Retina (tissue), 1 donor: ENCODE measurements around the gene SCYGR2.

Experiments used
- DNase-seq: peaks from one replicate; pipeline ENCODE4 v3.0.0-alpha.2; 2016

The SCYGR2 gene

GRCh38 chr2:227598835-227599503, at the start of gene SCYGR2:
SCYGR2 (plus strand) TSS chr2:227598893; CDS start chr2:227598893, 0 bp downstream.
- DNase-seq, result peak; percentile 17

- DNase-seq, result no peak
These were observed 46.9 kb upstream of the SCYGR2 start for GRCh38 chr2:227551836-227552235.

- DNase-seq, result no peak
These were observed 36.1 kb upstream of the SCYGR2 start for GRCh38 chr2:227562581-227562980.

GRCh38 chr2:227565080-227565479, 33.6 kb upstream of the SCYGR2 start:
- no peak for DNase-seq

- no peak for DNase-seq
These were observed 32.7 kb upstream of the SCYGR2 start for GRCh38 chr2:227566012-227566411.

GRCh38 chr2:227568852-227569169, 29.9 kb upstream of the SCYGR2 start:
- no peak for DNase-seq

- no peak for DNase-seq
These were observed 28.1 kb upstream of the SCYGR2 start for GRCh38 chr2:227570615-227571014.

GRCh38 chr2:227576110-227576509, 22.6 kb upstream of the SCYGR2 start:
- no peak for DNase-seq

GRCh38 chr2:227576812-227577211, 21.9 kb upstream of the SCYGR2 start:
- DNase-seq, result no peak

GRCh38 chr2:227577555-227577954, 21.1 kb upstream of the SCYGR2 start:
- no peak for DNase-seq

- DNase-seq, result no peak
These were observed 20.1 kb upstream of the SCYGR2 start for GRCh38 chr2:227578642-227579041.

- DNase-seq, result peak; percentile 40
These were observed 18.9 kb upstream of the SCYGR2 start for GRCh38 chr2:227579791-227580190.

GRCh38 chr2:227582369-227582768, 16.3 kb upstream of the SCYGR2 start:
- no peak for DNase-seq

GRCh38 chr2:227592694-227593387, 5.9 kb upstream of the SCYGR2 start:
- DNase-seq, result no peak

GRCh38 chr2:227595797-227596196, 2.9 kb upstream of the SCYGR2 start:
- DNase-seq, result no peak

- DNase-seq, result no peak
These were observed 1.7 kb upstream of the SCYGR2 start for GRCh38 chr2:227597036-227597435.

GRCh38 chr2:227597998-227598397, 695 bp upstream of the SCYGR2 start:
- no peak for DNase-seq

- no peak for DNase-seq
These were observed 3.7 kb downstream of the SCYGR2 start for GRCh38 chr2:227602358-227602757.

- DNase-seq, result no peak
These were observed 7.8 kb downstream of the SCYGR2 start for GRCh38 chr2:227606476-227606875.

- no peak for DNase-seq
These were observed 9.2 kb downstream of the SCYGR2 start for GRCh38 chr2:227607941-227608340.

- no peak for DNase-seq
These were observed 10.1 kb downstream of the SCYGR2 start for GRCh38 chr2:227608561-227609338.

- DNase-seq, result no peak
These were observed 11.4 kb downstream of the SCYGR2 start for GRCh38 chr2:227610123-227610522.

- no peak for DNase-seq
These were observed 14.0 kb downstream of the SCYGR2 start for GRCh38 chr2:227612546-227613271.
